Measurements from ENCODE around the gene UTRN. TPM values are rescaled to one million over a fixed set of nuclear protein-coding genes. Genes with fewer than 3 reads are reported as not detected.
A peak's percentile ranks its signal among the peaks of the same experiment; 100 is the strongest.

UTRN gene
- polyA plus RNA-seq (ENCODE audit: insufficient read length in 4 of 4): 100 to 1,000 TPM; 117 to 152 (median 134) TPM

- peak; percentile 59 to 75 (median 72) for DNase-seq (ENCODE audit: low read depth in 4 of 4, low spot score in 2 of 4)
These were observed at the start of gene UTRN for GRCh38 chr6:144284783-144285547. TSS of gene UTRN (plus strand) at chr6:144285335. CDS start at chr6:144291829, 6,494 bp downstream.

- DNase-seq (ENCODE audit: low read depth in 4 of 4, low spot score in 2 of 4): no peak
These were observed 40.4 kb upstream of the UTRN start for GRCh38 chr6:144244688-144245087.

- no peak for DNase-seq (ENCODE audit: low read depth in 4 of 4, low spot score in 2 of 4)
These were observed 38.1 kb upstream of the UTRN start for GRCh38 chr6:144246988-144247387.

- DNase-seq (ENCODE audit: low read depth in 4 of 4, low spot score in 2 of 4): no peak
These were observed 37.1 kb upstream of the UTRN start for GRCh38 chr6:144248003-144248402.

- no peak for DNase-seq (ENCODE audit: low read depth in 4 of 4, low spot score in 2 of 4)
These were observed 36.4 kb upstream of the UTRN start for GRCh38 chr6:144248476-144249301.

- DNase-seq (ENCODE audit: low read depth in 4 of 4, low spot score in 2 of 4): no peak
These were observed 34.9 kb upstream of the UTRN start for GRCh38 chr6:144250276-144250675.

- no peak for DNase-seq (ENCODE audit: low read depth in 4 of 4, low spot score in 2 of 4)
These were observed 32.9 kb upstream of the UTRN start for GRCh38 chr6:144252259-144252658.

GRCh38 chr6:144259986-144260385 is 25.1 kb upstream of the UTRN start:
- no peak for DNase-seq (ENCODE audit: low read depth in 4 of 4, low spot score in 2 of 4)

- DNase-seq (ENCODE audit: low read depth in 4 of 4, low spot score in 2 of 4): no peak
These were observed 22.4 kb upstream of the UTRN start for GRCh38 chr6:144262470-144263369.

GRCh38 chr6:144263786-144264185 is 21.3 kb upstream of the UTRN start:
- no peak for DNase-seq (ENCODE audit: low read depth in 4 of 4, low spot score in 2 of 4)

GRCh38 chr6:144264270-144265060 is 20.7 kb upstream of the UTRN start:
- no peak for DNase-seq (ENCODE audit: low read depth in 4 of 4, low spot score in 2 of 4)

GRCh38 chr6:144265061-144265357 is 20.1 kb upstream of the UTRN start:
- no peak for DNase-seq (ENCODE audit: low read depth in 4 of 4, low spot score in 2 of 4)

- no peak for DNase-seq (ENCODE audit: low read depth in 4 of 4, low spot score in 2 of 4)
These were observed 19.7 kb upstream of the UTRN start for GRCh38 chr6:144265390-144265789.

GRCh38 chr6:144266091-144266649 is 19.0 kb upstream of the UTRN start:
- no peak for DNase-seq (ENCODE audit: low read depth in 4 of 4, low spot score in 2 of 4)

GRCh38 chr6:144268794-144269349 is 16.3 kb upstream of the UTRN start:
- no peak for DNase-seq (ENCODE audit: low read depth in 4 of 4, low spot score in 2 of 4)

GRCh38 chr6:144277174-144277573 is 8.0 kb upstream of the UTRN start:
- DNase-seq (ENCODE audit: low read depth in 4 of 4, low spot score in 2 of 4): no peak

GRCh38 chr6:144277605-144278227 is 7.4 kb upstream of the UTRN start:
- DNase-seq (ENCODE audit: low read depth in 4 of 4, low spot score in 2 of 4): no peak

GRCh38 chr6:144278659-144279314 is 6.3 kb upstream of the UTRN start:
- no peak for DNase-seq (ENCODE audit: low read depth in 4 of 4, low spot score in 2 of 4)

Data from left renal cortex interstitium (tissue), 4 donors.